ENCODE data around the gene SEMA6B.

DNA sequence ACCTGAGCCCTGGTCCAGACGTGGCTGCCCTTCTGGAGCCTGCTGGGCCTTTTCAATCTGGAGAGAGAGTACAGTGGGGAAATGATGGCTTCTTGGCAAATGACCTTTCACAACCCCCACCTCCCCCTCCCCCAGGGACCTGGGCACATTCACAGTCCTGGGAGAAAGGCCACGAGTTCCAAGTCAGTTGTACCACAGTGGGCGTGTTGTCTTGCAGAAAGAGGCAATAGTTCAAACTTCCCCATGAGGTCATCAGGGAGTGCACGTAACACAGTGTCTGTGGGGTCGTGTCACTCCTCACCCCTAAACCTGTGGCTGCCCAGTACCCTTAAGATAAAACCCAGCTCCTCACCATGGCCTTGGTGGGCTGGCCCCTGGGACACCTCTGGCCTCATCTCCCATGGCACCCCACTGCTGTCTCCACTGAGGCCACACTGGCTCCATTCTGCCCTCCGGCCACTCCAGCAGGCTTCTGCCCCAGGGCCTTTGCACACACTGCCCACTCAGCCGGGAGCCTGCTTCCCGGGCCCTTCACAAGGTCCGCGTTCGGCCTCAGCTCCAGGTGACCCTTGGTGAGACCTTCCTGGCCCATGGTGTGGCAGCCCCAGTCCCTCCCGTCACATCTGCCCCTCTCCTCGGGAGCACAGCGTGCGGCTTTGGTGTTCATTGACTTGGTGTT, 54.5 kb downstream of the SEMA6B start:
- TF ChIP-seq, protein P1, sequence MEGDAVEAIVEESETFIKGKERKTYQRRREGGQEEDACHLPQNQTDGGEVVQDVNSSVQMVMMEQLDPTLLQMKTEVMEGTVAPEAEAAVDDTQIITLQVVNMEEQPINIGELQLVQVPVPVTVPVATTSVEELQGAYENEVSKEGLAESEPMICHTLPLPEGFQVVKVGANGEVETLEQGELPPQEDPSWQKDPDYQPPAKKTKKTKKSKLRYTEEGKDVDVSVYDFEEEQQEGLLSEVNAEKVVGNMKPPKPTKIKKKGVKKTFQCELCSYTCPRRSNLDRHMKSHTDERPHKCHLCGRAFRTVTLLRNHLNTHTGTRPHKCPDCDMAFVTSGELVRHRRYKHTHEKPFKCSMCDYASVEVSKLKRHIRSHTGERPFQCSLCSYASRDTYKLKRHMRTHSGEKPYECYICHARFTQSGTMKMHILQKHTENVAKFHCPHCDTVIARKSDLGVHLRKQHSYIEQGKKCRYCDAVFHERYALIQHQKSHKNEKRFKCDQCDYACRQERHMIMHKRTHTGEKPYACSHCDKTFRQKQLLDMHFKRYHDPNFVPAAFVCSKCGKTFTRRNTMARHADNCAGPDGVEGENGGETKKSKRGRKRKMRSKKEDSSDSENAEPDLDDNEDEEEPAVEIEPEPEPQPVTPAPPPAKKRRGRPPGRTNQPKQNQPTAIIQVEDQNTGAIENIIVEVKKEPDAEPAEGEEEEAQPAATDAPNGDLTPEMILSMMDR (IDR thresholded peaks at IDR 0.05), result no peak
- no peak for TF ChIP-seq POLR2AphosphoS5 (IDR thresholded peaks at IDR 0.05; ENCODE audit: low read depth, low read length)

Data from Panc1 (cell line).